GM19328 (cell line): ENCODE measurements around the gene PARD6G.
"Not testable (repeated sequence)": the region's sequence is repeated elsewhere in the genome, so short reads cannot be mapped to it uniquely, and the experiment has no call there.

Experiments used
- ATAC-seq: cut with Tn5 transposase; IDR thresholded peaks from one replicate; pipeline ENCODE4 v1.9.1; 2021; ENCODE audit warnings: mild to moderate bottlenecking, moderate library complexity; ENCODE audit not compliant: unreplicated experiment

The PARD6G gene

DNA sequence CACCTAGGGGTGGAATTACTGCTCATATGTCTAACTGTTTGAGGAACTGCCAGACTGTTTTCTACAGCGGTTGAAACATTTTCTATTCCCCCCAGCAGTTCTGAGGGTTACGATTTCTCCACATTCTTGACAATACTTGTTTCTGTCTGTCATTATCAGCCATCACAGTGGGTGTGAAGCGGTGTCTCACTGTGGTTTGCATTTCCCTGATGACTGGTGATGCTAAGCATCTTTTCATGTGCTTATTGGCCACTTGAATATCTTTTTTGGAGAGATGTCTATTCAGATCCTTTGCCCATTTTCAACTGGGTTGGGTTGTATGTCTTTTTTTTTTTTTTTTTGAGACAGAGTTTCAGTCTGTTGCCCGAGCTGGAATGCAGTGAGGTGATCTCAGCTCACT is 75.3 kb downstream of the PARD6G start:
- no peak for ATAC-seq

DNA sequence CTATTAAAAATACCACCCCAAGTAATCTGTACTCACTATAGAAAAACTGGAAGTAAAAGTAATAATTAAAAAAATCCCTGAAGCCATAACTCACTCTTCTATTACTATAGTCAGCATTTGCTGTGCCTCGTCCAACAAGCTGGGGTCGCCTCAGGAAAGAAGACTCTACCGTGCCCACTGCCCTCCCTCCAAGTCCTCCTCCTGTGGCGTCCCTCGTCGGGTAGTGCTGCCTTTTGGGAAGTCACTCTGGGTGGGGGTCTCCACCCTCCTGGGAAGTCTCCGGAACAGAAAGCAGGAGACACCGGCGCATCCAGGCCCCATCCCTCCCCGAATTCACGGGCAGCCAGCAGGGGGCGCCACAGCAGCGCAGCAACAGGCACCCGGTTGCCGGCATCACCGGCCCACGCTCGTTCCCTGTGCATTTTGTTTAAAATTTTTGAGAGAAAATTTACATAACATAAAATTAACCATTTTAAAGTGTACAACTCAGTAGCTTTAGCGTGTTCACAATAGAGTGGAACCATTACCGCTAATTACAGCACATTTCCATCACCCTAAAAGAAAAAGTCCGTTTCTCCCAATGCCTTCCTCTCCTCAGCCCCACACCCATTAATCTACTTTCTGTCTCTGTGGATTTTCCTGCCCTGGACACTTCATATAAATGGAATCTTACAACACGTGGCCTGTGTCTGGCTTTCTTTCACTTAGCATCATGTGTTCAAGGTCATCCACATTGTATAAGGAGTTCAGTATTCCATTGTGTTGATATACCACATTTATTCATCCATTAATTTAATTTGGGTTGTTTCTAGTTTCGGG is 76.1 kb downstream of the PARD6G start:
- ATAC-seq, result no peak

DNA sequence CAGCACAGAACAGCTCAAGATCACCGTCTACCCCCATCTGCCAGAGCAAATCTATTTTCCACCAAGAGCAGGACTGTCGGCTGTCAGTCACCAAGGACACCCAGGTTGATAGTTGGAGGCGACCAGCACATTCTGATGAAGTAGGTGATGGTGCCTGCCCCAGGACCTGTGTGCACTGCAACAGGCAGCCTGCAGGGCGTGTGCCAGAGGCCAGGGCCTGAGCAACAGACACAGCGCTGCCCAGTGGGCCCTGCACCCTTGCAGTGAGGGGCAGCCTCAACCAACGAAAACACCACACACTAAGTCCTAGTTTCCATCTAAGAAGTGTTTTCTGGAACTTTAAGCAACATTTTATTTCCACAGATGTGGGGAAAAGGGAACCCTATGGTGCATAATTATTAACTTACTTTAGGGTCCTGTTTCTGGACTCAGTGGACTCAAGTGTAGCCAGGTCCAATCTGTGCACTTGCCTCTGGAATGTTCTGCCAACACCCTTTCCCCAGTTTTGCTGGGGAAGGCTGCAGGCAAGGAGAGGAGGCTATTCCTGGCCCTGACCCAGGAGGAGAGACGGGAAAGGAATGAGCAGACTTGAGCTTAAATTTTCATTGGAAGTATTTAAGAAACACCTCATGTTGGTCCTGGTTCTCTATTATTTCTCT is 76.8 kb downstream of the PARD6G start:
- ATAC-seq, result no peak

DNA sequence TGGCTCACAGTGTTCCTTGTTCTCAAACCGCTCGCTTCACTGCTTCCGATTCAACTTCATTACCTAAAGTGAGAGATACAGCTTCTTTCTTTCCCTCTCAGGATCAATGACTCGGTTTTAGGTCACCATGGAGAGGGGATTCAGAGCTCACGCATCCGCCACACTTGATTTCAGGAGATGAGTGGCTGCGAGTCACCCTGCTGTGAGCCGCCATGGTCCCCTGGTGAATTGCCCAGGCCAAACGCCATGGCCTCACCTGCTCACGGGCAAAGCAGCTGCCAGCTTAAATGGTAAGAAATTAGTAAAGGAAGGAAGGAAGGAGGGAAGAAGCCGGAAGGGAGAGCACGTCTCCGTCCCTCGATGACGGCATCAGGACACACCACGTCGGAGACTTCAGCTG is 77.7 kb downstream of the PARD6G start:
- ATAC-seq, result no peak

DNA sequence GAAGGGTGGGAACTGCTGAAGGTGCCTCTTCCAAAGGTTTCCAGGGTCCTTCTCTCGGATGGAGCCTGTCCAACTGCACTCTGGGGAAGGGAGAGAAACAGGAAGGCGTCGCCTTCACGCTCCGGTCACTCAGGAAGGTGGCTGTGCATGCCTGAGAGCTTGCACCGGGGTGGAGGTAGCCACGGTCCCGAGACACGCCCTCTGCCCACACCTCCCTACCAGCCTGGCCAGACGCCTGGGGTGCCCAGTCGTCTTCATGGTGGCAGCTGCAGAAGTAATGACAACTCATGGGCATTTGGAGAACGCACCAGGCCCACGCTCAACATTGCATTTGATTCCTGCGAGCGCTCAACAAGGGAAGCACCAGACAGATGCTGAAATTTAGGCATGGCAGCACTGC is 78.3 kb downstream of the PARD6G start:
- no peak for ATAC-seq

DNA sequence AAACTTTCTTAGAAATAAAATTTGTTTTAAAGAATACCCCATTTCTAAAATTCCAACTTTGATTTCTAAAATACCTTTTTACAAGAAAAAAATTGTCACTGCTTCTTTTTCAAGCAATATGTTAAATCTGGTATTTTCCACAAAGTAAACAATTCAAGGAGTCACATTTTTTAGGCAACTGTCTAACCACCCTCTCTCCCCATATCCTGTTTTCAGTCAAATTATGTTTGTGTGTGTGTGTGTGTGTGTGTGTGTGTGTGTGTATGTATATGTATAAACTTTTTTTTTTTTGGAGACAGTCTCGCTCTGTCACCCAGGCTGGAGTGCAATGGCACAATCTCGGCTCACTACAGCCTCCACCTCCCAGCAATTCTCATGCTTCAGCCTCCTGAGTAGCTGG is 79.0 kb downstream of the PARD6G start:
- no peak for ATAC-seq

DNA sequence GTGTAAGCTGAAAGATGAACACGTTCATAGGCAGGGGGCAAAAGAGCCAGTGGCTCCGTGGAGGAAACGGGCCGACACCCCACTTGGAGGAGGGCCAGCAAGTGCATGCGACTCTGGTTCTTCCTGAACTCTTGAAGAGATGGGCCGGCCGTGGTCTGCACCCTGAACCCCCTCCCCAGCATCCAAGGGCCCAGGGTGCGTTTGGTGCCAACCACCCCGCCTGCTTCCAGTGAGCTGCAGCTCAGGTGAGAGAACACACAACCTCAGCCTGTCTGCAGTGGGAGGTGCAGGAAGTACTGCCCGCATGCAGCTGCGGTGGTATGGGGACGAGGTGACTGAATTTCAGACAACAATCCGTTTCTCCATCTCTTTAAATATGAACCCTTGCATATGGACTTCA is 79.4 kb downstream of the PARD6G start:
- no peak for ATAC-seq

DNA sequence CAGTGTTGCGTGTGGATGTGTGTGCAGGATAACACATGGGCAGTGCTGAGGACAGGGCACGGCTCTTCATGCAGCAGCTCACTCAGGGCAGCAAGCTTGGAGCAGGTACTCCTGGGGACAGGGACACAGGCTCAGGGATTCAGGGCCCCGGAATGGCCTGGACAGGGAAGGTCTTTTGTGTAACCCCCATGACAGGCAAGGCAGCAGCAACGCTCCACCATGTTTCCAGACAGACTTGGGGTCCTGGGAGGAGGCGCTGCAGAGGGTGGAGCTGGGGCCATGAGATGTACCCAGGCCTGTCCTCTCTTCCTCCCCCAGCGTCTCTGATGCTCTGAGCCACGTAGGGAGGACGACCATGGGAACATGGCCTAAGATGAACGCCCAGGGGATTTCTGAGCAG is 80.0 kb downstream of the PARD6G start:
- ATAC-seq, result no peak

DNA sequence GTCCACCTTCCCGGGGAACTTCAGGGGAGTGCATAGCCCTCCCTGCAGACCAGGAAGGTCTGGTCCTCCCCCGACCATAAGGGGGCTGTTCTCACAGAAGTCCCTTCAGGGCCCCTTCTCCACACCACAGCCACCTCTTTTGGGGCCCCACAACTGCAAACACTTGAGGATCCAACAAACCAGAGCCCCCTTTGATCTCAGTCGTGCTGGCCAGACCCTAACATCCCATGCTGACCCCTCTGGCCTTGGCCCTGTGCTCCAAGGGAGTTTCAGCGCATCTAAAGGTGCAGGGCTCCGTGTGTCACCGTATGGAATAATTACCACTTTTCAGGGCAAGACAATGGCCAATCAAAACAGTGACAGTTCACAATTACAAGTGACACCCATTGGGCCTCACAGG is 80.6 kb downstream of the PARD6G start:
- no peak for ATAC-seq

DNA sequence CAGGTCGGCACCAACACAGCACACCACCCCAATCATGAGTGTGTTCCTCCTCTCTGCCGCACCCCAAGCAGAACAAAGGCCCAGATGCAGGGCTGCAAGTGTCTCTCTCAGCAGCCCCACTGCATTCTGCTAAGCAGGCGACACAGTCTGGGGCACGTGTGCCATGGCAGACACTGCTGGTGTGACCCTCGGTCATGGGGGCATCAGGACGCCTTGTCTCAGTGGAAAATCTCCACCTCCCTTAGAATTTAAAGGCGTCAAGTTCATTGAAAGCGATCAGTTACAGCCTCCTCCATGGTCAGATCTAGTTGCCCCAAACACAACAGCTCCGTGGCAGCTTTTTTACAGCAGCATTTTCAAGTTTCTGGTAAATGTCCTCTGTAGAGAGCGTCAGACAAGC is 81.1 kb downstream of the PARD6G start:
- no peak for ATAC-seq

DNA sequence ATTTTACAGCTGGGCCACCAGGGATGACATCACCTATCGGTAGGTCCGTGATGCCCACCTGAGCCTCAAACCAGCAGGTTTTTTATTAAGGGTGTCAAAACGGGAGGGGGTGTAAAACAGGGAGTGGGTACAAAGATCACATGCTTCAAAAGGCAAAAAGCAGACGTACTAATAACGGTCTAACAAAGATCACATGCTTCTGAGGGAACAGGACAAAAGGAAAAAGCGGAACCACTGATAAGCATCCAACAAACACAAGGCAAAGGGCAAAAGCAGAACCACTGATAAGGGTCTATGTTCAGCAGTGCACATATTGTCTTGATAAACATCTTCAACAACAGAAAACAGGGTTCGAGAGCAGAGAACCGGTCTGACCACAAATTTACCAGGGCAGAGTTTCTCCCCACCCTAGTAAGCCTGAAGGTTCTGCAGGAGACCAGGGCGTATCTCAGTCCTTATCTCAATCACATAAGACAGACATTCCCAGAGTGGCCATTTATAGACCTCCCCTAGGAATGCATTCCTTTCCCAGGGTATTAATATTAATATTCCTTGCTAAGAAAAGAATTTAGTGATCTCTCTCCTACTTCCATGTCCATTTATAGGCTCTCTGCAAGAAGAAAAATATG is 82.5 kb downstream of the PARD6G start:
- ATAC-seq, result not testable (repeated sequence)

DNA sequence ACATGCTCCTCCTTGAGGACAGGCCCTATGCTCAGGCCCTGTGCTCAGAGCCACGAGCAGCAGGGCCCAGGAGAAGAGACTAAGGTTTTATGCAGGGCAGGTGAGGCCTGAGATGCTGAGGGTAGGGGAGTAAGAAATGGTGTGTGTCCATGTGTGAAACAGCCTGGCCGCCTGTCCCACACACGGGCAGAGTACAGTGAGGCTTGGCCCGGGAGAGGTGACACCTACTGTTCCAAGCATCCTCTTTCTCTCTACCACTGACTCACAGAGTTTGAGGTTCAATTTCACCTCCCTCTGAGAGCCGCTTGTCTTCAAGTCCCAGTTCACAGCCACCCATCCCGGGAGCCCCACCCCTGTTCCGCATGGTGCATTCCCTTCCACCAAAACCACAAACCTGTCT is 84.1 kb downstream of the PARD6G start:
- ATAC-seq, result no peak

DNA sequence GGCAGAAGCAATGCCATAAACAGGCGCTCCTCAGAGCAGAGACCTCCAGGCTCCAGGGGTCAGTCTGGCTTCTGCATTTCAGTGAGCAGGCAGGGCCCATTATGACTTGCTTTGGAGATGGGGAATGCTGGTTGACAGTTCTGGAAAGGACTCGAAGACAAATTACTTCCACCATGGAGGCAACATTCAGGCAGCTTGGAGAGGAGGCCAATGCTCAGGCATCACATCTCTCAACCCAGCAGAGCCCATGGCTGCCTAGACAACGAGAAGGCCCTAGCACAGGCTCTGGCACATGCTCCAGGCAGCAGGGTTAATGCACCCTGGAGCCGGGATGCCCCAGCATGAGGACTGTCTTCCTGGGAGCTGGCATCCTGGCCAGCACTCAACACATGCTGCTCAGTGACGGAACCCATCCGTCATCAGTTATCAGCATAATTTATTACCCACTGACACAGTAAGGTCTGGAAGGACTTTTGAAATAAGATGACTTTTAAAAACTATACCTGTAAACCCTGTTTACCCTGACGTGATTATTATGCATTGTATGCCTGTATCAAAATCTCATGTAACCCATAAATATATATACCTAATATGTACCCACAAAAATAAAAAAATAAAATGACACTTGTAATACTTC is 85.4 kb downstream of the PARD6G start:
- no peak for ATAC-seq

DNA sequence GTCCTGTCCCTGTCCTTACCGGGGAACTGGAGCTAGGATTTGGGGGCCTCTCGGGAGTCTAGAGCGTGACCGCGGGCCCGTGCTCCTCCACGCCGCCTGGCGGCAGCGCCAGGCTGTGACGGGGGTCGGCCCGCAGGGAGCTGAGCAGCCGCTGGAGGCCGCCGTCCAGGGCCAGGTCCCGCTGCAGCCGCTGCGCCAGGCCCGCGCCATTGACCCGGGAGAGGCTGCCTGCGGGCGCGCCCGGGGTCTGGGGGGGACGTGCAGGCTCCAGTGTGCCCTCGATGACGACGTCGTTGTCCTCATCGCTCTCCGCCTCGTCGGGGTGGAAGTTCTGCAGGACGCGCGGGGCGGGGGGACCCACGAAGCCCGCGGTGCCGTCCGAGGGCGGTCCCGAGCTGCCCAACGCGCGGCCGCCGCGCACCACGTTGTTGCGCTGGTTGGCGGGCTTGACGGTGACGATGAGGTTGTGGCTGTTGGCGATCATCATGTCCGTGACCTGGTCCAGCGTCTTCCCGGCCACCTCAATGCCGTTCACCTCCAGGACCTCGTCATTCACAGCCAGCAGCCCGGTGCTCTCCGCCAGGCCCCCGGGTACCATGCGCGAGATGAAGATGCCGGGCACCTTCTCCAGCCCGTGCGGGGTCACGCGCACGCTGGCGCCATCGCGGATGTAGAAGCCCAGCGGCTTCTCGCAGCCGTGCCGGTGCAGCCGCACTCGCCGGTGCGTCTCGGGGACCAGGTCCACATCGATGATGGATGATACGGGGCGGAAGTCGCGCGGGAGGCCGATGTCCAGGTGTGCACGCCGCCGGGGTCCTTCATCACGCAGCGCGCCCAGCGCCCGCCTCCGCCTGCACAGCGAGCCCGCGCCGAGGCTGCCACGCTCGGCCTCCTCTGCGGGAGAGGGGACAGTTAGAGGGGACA is 87.3 kb downstream of the PARD6G start:
- ATAC-seq, result no peak

DNA sequence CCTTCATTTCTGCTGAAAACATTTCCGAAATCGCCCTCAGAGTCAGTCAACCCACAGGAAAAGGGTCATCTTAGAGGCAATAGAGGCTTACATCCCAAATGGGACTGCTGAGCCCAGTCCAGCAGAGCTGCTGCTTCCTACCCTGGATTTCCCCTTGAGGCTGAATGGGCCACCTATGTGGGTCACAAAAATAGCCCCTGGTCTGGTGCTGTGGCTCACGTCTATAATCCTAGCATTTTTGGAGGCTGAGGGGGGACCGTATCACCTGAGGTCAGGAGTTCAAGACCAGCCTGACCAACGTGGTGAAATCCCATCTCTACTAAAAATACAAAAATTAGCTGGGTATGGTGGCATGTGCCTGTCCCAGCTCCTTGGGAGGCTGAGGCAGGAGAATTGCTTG is 88.9 kb downstream of the PARD6G start:
- no peak for ATAC-seq

DNA sequence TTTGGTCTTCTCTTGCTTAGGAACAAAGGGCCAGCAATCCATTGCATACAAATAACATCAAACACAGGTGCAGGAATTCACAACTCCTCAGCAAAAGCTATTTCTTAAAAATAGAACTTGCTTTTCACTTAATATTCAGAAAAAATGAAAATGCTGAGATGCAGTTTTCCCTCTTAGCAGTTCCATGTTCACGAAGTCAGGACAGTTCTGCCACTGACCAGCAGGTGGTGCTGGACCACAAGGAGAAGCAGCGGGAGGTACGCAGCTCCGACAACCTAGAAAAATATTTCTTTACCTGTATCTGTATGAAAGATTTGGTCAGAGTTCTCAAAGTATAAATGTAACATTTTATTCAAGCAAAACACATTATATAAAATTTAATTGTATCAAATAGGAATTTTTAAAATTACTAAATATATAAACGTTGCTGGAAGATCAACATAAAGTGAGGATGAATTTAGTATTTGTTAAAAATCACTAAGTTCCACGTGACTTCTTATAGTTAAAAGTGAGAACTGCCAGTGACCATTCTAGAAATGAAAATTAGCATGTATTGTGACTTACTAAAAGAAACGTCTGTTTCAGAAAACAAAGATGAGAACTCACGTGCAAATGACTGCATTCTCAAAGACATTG is 89.5 kb downstream of the PARD6G start:
- no peak for ATAC-seq

DNA sequence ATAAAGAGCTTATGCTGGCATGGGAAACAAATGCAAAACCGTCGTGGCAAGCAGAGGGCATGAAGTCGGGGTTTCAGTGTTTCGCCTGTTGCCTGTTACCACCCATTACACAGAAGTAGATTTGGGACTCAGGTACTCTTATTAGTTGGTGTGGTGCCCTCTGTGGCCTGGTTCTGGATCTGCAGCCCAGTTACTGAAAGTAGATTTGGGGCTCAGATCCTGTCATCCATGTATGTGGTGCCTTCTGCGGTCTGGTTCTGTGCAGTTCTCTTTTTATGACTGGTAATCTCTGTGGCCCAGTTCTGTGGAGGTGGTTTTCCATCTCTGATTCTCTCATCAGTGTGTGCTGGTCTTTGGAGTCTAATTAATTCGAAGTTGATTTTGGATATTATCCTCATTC is 93.0 kb downstream of the PARD6G start:
- ATAC-seq, result no peak

DNA sequence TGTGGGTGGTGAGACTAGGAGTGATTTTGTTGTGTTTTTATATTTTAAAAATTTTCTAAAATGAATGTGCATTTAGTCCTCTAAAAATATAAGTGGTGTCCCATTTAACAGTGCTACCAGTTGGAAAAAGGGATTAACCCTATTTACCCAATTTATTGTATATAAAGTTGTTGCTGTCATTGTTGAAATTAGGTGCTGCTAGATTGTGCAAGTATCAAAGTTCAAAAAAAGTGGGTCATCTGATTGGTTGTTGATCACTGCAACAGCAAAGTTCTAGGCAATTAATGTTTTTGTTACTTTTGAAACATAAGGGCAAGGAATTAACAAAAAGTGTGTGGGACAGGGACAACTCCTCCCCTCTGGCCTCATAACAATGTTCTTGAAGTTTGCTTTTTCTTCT is 97.6 kb downstream of the PARD6G start:
- no peak for ATAC-seq

DNA sequence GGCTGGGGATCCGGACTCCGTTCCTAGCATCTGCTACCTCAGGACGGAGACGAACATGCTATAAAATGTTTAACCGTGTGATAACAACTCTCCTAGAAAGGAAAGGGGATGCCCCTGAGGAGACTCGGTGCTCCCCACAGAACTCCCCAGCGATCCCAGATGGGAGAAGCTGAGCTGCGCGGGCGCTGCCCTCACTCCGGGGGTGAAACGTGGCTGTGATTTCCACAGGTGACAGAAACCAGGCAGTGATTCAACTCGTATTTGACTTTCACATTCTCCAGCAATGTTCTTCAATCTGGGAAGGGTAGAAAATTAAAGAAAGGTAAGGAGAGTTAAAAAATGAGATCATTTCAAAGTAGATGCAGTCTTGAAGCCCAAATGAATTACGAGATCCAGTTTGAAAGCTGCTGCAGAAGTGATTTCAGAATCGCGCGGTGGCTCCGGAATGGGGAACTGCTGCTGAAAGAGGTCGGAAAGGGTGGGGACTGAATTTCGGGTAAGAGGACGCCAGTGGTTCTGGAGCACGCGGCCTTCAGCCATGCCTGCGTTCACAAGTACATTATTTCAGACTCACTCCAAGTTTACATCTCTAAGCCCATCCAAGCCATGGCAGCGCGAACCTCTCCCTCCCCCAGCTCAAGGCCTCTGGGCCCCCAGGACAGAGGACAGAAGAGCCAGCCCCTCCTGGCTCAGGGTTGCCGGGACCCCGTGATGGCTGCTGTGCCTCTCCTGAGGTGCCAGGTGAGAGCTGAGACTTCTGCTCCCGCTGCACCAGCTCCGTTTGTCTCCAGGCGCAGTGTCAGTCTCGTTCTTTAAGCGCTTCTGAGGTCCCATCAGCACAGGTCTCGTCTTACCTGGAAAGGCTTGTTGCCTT is 98.8 kb downstream of the PARD6G start:
- no peak for ATAC-seq
